Suprapubic skin (tissue), 4 donors: ENCODE data around the gene PKD2L2. TPM values are rescaled to one million over a fixed set of nuclear protein-coding genes. Genes with fewer than 3 reads are reported as not detected.

ENCODE experiments used
- DNase-seq, 2 donors: peaks; one replicate each; pipeline ENCODE4 v3.0.0-alpha.2; 2019; ENCODE audit warnings: low spot score in 2 of 2
- H3K27ac ChIP-seq: fragments of 200-600 bp; sonication (generic); one replicate; pipeline ENCODE4 v1.5.1; 2019
- H3K27me3 ChIP-seq: fragments of 200-600 bp; sonication (generic); one replicate; pipeline ENCODE4 v1.5.1; 2019
- H3K36me3 ChIP-seq: fragments of 200-600 bp; sonication (generic); one replicate; pipeline ENCODE4 v1.5.1; 2019
- H3K4me1 ChIP-seq: fragments of 200-600 bp; sonication (generic); one replicate; pipeline ENCODE4 v1.5.1; 2019
- H3K4me3 ChIP-seq: fragments of 200-600 bp; sonication (generic); one replicate; pipeline ENCODE4 v1.5.1; 2019; ENCODE audit warnings: mild to moderate bottlenecking
- H3K9me3 ChIP-seq: fragments of 200-600 bp; sonication (generic); one replicate; pipeline ENCODE4 v1.5.1; 2019
- EP300 ChIP-seq: sonication (generic); formaldehyde crosslinking; IDR thresholded peaks from one replicate; pipeline ENCODE4 v1.6.1; 2017; ENCODE audit warnings: antibody characterized with exemption
- POLR2A ChIP-seq, 2 donors: fragments of 450-650 bp; IDR thresholded peaks; one replicate each; pipeline ENCODE4 v1.6.1; 2017; ENCODE audit warnings: antibody characterized with exemption in 2 of 2, mild to moderate bottlenecking in 2 of 2, moderate library complexity in 2 of 2
- POLR2AphosphoS5 ChIP-seq, 3 donors: sonication (generic); formaldehyde crosslinking; IDR thresholded peaks; one replicate each; pipeline ENCODE4 v1.6.1; 2017; ENCODE audit warnings: antibody characterized with exemption in 3 of 3
- WGBS: methylation state at CpG from one replicate; pipeline ENCODE4 v1.1.5; 2018; 5-methylcytosine and 5-hydroxymethylcytosine counted together
- total RNA-seq, 4 donors: library from RNA; depleted of rRNA; stranded (reverse); fragments of >200 nt; gene quantifications; one replicate each; pipeline ENCODE4 v1.1.0, GENCODE V29; 2016
- TF ChIP-seq, protein P1 (sequence below), 2 donors: fragments of 200-600 bp in 1 of 2; fragments of 450-650 bp in 1 of 2; sonication (generic) in 1 of 2; IDR thresholded peaks; one replicate each; pipeline ENCODE4 v1.5.1; 2016 to 2019; ENCODE audit warnings: antibody characterized with exemption in 2 of 2, mild to moderate bottlenecking in 1 of 2, moderate library complexity in 1 of 2

The PKD2L2 gene
- total RNA-seq, 4 donors from 2014 or later = not detected

DNA sequence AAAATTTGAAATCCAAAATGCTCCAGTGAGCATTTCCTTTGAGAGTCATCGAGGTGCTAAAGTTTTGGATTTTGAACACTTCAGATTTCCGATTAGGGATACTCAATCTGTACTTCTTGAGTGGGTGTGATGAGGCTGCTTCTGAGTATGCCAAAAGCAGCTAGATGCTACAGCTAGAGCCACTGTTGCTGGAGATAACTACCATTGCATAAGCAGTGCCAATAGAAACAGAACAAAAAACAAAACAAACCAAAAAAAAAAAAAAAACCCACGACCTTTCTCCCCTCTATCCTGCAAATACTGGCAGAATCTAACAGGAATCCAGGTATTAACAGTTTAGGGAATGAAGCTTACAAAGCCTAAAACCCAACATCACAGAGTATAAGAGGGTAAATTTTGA lies 43.5 kb downstream of the PKD2L2 start:
- Histone ChIP-seq H3K9me3 (no peaks in the 10 kb centered on the region), H3K27ac (no peak overlapping the region), H3K4me3 (no peak overlapping the region), H3K27me3 (no peaks in the 10 kb centered on the region), H3K4me1 (no peaks in the 10 kb centered on the region), H3K36me3 (peaks cover 16% of the 10 kb centered on the region)
- no peak for DNase-seq
- TF ChIP-seq POLR2A (IDR thresholded peaks at IDR 0.05) (no peak), EP300 (no peak), POLR2AphosphoS5 (IDR thresholded peaks at IDR 0.05) (no peak)
- TF ChIP-seq, protein P1, sequence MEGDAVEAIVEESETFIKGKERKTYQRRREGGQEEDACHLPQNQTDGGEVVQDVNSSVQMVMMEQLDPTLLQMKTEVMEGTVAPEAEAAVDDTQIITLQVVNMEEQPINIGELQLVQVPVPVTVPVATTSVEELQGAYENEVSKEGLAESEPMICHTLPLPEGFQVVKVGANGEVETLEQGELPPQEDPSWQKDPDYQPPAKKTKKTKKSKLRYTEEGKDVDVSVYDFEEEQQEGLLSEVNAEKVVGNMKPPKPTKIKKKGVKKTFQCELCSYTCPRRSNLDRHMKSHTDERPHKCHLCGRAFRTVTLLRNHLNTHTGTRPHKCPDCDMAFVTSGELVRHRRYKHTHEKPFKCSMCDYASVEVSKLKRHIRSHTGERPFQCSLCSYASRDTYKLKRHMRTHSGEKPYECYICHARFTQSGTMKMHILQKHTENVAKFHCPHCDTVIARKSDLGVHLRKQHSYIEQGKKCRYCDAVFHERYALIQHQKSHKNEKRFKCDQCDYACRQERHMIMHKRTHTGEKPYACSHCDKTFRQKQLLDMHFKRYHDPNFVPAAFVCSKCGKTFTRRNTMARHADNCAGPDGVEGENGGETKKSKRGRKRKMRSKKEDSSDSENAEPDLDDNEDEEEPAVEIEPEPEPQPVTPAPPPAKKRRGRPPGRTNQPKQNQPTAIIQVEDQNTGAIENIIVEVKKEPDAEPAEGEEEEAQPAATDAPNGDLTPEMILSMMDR (IDR thresholded peaks at IDR 0.05) = no peak
- WGBS = 57% methylated on average over 3 of the region's 3 CpGs

DNA sequence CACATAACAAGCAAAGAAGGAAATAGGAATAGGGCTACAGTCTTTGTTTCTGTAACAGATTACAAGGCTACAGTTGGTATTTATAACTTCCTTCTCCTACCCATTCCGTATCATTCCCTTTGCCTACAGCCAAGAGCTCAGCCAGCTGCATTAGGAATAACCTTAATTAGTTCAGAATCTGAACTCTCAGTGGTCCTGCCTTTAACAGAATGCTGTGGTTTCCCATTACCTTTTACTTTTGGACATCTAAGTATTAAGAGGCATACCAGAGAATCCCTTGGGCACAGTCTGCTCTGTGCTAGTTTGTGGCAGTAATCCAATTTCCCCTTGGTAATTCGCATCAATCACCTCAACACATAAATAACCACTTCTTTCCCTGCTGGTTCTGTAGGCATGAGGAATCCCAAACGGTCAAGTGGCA lies 44.2 kb downstream of the PKD2L2 start:
- no peaks in the 10 kb centered on the region for H3K9me3 ChIP-seq
- H3K4me3 ChIP-seq = no peak overlapping the region
- TF ChIP-seq POLR2A (IDR thresholded peaks at IDR 0.05) = no peak
- TF ChIP-seq, protein P1 (IDR thresholded peaks at IDR 0.05) = no peak
- no peaks in the 10 kb centered on the region for H3K27me3 ChIP-seq
- H3K27ac ChIP-seq = no peak overlapping the region
- DNase-seq = no peak
- H3K4me1 ChIP-seq = no peaks in the 10 kb centered on the region
- peaks cover 22% of the 10 kb centered on the region for H3K36me3 ChIP-seq
- 29% methylated on average over 3 of the region's 3 CpGs for WGBS

DNA sequence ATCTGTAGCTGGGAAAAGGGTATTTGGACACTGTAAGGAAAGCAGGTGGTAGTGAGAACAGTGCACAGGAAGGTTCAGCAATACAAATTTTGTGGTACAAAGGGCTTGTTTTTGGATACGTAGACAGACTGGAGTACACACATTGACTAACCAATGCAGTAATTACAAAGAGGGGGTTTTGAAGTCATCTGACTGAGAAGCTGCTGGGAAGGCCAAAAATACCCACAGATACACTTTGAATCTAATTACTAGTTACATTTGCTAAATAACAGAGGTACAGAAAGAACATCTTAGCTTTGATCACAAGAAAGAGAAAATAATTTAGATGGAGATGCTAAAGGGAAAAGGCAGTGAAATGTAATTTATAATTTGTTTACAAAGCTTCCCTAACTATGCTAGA lies 45.9 kb downstream of the PKD2L2 start:
- no peak for DNase-seq
- TF ChIP-seq EP300 (no peak), POLR2AphosphoS5 (IDR thresholded peaks at IDR 0.05) (no peak), POLR2A (IDR thresholded peaks at IDR 0.05) (no peak)
- TF ChIP-seq, protein P1 (IDR thresholded peaks at IDR 0.05) = no peak
- no peak overlapping the region for H3K27ac ChIP-seq
- no peaks in the 10 kb centered on the region for H3K9me3 ChIP-seq
- no peak overlapping the region for H3K4me3 ChIP-seq
- peaks cover 37% of the 10 kb centered on the region for H3K36me3 ChIP-seq
- no peaks in the 10 kb centered on the region for H3K27me3 ChIP-seq
- no peaks in the 10 kb centered on the region for H3K4me1 ChIP-seq
- 97% methylated on average over 1 of the region's 1 CpG for WGBS

DNA sequence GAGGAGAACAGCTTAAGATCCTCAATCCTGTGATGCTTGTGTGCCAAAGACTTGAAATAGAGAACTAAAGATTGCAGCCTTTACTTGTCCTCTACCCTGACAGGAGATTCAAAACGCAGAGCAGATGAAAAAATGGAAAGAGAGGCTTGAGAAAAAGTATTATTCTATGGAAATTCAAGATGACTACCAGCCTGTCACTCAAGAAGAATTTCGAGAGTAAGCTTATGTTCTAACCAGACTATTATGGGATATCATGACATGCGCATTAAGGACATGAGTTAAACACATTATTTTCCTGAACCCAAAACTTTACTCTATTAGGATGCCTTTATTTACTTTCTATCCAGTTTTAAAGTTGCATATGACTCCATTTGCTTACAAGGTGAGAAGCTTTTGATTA lies 46.4 kb downstream of the PKD2L2 start:
- 86% methylated on average over 3 of the region's 3 CpGs for WGBS
- H3K27me3 ChIP-seq = no peaks in the 10 kb centered on the region
- no peak for DNase-seq
- H3K4me3 ChIP-seq = no peak overlapping the region
- H3K27ac ChIP-seq = no peak overlapping the region
- no peaks in the 10 kb centered on the region for H3K4me1 ChIP-seq
- peaks cover 42% of the 10 kb centered on the region for H3K36me3 ChIP-seq
- TF ChIP-seq, protein P1 (IDR thresholded peaks at IDR 0.05) = no peak
- no peak for TF ChIP-seq POLR2AphosphoS5 (IDR thresholded peaks at IDR 0.05)
- no peak for TF ChIP-seq POLR2A (IDR thresholded peaks at IDR 0.05)
- TF ChIP-seq EP300 = no peak
- no peaks in the 10 kb centered on the region for H3K9me3 ChIP-seq

DNA sequence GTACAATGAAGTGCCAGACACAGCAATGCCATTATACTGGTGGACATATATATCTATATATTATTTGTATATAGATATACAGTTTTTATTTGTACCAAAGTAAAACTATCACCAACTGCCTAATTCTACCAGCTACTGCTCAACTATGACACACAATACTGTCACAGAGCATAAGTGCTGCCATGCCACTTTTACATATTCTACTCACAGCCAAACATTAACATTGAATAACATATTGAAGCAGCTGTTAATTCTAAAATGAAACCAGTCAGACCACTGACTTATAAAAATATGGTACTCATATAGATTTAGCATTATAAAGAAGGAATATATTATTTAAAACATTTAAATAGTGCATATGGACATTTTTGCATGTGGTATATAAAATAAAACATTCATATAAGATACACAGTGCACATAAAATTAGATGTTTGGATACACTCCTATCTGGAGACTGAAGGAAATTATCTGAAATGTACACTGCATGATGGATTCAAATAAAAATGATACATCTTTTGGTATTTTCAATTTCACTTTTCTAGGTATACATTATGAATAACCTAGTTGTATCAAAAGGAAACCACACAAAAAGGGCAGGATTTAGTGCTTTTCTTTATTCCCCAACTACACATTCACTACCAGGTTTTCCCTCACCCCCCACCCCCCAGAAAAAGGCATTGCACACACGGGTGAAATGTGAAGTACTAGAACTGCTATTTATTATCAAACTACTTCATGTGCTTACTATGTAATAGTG lies 48.9 kb downstream of the PKD2L2 start:
- DNase-seq = no peak
- WGBS = 79% methylated on average over 1 of the region's 1 CpG
- Histone ChIP-seq H3K4me3 (no peak overlapping the region), H3K27ac (no peak overlapping the region), H3K4me1 (no peaks in the 10 kb centered on the region), H3K9me3 (no peaks in the 10 kb centered on the region), H3K27me3 (no peaks in the 10 kb centered on the region), H3K36me3 (peaks cover 66% of the 10 kb centered on the region)
- TF ChIP-seq EP300 = no peak
- TF ChIP-seq POLR2A (IDR thresholded peaks at IDR 0.05) = no peak
- TF ChIP-seq POLR2AphosphoS5 (IDR thresholded peaks at IDR 0.05) = no peak
- TF ChIP-seq, protein P1 (IDR thresholded peaks at IDR 0.05) = no peak
